ENCODE measurements around the gene SH2D3A.

SH2D3A gene

DNA sequence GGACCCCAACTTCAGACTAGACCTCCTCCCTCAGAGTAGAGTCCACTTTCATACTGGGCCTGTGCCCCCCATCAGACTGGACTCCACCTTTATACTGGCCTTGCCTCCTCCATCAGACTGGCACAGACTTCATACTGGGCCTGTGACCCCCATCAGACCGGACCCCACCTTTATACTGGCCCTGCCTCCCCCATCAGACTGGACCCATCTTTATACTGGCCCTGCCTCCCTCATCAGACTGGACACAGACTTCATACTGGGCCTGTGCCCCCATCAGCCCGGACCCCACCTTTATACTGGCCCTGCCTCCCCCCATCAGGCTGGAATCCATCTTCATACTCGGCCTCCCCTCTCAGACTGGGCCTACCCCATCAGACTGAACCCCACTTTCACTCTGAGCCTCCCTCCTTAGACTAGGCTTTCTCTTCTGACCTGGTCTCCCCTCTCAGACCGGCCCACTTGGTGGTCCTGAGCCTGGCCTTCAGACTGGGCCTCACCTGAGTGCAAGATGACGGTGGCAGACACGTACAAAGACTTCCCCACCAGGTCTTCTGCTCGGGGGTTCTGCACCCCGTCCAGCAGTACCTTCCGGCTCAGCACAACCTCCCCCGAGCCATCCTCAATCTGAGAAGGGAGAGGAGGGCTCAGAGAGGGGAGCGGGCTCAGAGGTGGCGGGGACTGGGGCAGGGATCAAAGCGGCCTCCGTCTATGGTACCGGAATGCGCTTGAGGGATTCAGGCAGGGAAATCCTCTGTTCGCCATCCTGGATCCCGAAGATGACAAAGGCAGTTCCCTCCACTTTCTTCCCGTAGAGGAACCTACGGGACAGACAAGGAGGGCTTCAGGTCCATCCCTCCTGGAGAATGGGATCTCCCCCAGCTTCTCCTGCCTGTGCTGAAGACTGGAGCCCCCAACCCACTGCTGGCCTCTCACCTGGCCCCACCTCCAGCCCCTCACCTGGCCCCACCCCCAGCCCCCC lies 54.3 kb downstream of the SH2D3A start:
- no peak for DNase-seq (ENCODE audit: low read depth)
- TF ChIP-seq, protein P1, sequence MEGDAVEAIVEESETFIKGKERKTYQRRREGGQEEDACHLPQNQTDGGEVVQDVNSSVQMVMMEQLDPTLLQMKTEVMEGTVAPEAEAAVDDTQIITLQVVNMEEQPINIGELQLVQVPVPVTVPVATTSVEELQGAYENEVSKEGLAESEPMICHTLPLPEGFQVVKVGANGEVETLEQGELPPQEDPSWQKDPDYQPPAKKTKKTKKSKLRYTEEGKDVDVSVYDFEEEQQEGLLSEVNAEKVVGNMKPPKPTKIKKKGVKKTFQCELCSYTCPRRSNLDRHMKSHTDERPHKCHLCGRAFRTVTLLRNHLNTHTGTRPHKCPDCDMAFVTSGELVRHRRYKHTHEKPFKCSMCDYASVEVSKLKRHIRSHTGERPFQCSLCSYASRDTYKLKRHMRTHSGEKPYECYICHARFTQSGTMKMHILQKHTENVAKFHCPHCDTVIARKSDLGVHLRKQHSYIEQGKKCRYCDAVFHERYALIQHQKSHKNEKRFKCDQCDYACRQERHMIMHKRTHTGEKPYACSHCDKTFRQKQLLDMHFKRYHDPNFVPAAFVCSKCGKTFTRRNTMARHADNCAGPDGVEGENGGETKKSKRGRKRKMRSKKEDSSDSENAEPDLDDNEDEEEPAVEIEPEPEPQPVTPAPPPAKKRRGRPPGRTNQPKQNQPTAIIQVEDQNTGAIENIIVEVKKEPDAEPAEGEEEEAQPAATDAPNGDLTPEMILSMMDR (IDR thresholded peaks at IDR 0.05; ENCODE audit: low read depth, low read length), result no peak
- TF ChIP-seq, protein P2, sequence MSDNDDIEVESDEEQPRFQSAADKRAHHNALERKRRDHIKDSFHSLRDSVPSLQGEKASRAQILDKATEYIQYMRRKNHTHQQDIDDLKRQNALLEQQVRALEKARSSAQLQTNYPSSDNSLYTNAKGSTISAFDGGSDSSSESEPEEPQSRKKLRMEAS (IDR thresholded peaks at IDR 0.05; ENCODE audit: low read depth, low read length), result no peak
- TF ChIP-seq MYC (IDR thresholded peaks at IDR 0.05; ENCODE audit: low read depth, low read length), result no peak
- no peak for TF ChIP-seq POLR2A (IDR thresholded peaks at IDR 0.05; ENCODE audit: extremely low read depth, insufficient read length)
- H3K4me3 ChIP-seq (ENCODE audit: low read depth, low read length), result no peak overlapping the region

DNA sequence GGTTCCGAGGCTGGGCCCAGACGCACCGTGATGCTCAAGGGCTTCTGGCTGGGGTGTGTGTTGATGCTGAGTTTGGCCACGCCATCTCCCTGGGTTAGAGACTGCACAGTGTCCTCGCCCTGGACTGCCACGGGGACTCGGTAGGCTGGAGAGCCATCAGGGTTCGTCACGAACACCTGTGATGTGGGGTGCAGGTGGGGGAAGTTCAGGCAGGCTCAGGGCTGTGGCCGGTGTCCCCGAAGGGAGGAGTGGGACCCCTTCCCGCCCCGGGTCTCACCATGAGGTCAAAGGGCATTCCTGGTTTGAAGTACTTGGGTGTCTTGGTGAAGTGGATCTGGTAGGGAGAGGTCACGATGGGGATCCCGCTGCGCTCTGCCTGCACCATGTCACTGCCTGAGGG lies 55.0 kb downstream of the SH2D3A start:
- DNase-seq (ENCODE audit: low read depth), result no peak
- no peak overlapping the region for H3K4me3 ChIP-seq (ENCODE audit: low read depth, low read length)
- TF ChIP-seq POLR2A (IDR thresholded peaks at IDR 0.05; ENCODE audit: extremely low read depth, insufficient read length) (no peak), MYC (IDR thresholded peaks at IDR 0.05; ENCODE audit: low read depth, low read length) (no peak)
- TF ChIP-seq, protein P2 (IDR thresholded peaks at IDR 0.05; ENCODE audit: low read depth, low read length), result no peak
- TF ChIP-seq, protein P1 (IDR thresholded peaks at IDR 0.05; ENCODE audit: low read depth, low read length), result no peak

DNA sequence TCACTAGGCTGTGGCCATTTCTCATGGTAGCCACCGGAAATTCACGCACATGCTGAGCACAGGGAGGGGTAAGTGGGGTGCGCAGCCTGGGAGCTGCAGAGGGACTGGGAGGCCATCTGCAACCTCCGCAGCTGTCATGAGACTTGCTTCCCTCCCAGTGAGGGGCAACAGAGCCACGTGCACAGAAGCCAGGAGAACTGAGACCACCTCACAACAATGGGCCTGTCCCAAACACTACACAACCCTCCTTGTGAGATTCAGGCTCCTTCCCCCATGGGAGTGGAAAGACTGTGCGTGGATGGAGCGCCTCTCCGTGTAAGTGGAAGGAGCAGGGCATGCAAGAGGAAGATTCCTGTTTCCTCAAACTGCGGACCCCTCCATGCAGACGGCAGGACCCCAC lies 55.6 kb downstream of the SH2D3A start:
- no peak overlapping the region for H3K4me3 ChIP-seq (ENCODE audit: low read depth, low read length)
- DNase-seq (ENCODE audit: low read depth), result no peak
- TF ChIP-seq, protein P1 (IDR thresholded peaks at IDR 0.05; ENCODE audit: low read depth, low read length), result no peak
- TF ChIP-seq MYC (IDR thresholded peaks at IDR 0.05; ENCODE audit: low read depth, low read length) (no peak), POLR2A (IDR thresholded peaks at IDR 0.05; ENCODE audit: extremely low read depth, insufficient read length) (no peak)
- TF ChIP-seq, protein P2 (IDR thresholded peaks at IDR 0.05; ENCODE audit: low read depth, low read length), result no peak

DNA sequence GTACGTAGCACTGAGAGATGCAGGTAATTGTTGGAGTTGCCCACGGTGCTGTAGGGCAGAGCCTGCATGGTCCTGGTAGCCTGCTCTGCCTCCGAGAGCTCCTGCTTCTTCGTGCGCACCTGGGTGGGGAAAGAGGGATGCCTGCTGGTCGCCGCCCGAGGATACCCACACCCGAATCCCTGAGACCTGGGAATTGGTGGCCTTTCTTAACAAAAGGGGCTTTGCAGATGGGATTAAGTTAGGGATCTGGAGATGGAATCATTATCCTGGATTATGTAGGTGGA lies 56.2 kb downstream of the SH2D3A start:
- no peak for DNase-seq (ENCODE audit: low read depth)
- TF ChIP-seq MYC (IDR thresholded peaks at IDR 0.05; ENCODE audit: low read depth, low read length), result no peak
- TF ChIP-seq, protein P1 (IDR thresholded peaks at IDR 0.05; ENCODE audit: low read depth, low read length), result no peak
- TF ChIP-seq POLR2A (IDR thresholded peaks at IDR 0.05; ENCODE audit: extremely low read depth, insufficient read length), result no peak
- TF ChIP-seq, protein P2 (IDR thresholded peaks at IDR 0.05; ENCODE audit: low read depth, low read length), result no peak
- H3K4me3 ChIP-seq (ENCODE audit: low read depth, low read length), result no peak overlapping the region

DNA sequence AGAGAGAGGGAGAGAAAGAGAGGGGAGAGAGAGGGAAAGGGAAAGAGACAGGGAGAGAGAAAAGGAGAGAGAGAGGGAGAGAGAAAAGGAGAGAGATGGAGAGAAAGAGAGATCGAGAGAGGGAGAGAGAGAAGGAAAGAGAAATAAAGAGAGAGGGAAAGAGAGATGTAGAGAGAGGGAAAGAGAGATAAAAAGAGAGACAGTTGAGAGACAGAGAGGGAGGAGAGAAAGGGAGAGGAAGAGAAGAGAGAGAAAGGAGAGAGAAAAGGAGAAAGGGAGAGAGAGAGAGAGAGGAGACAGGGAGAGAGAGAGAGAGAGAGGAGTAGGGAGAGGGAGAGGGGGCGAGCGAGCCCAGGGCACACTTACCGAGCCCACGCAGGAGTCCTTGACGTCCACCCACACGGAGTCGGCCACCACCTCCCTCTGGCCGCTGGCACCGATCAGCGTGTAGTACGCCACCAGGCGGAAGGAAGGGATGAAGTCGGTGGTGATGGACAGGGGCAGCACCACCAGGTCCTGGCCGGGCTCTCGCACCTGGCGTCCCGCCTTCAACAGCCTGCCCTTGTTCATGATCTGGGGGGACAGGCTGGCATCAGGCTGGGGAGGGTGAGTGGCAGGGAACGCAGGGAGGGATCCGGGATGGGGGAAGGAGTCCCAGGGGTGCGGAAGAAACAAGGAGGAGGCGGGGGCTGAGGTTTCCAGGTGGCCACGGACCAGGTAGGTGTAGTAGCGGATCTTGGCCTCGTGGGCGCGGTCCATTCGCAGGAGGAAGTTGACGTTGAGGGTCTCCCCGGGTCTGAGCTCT lies 56.8 kb downstream of the SH2D3A start:
- no peak overlapping the region for H3K4me3 ChIP-seq (ENCODE audit: low read depth, low read length)
- DNase-seq (ENCODE audit: low read depth), result no peak
- TF ChIP-seq, protein P2 (IDR thresholded peaks at IDR 0.05; ENCODE audit: low read depth, low read length), result no peak
- no peak for TF ChIP-seq POLR2A (IDR thresholded peaks at IDR 0.05; ENCODE audit: extremely low read depth, insufficient read length)
- TF ChIP-seq, protein P1 (IDR thresholded peaks at IDR 0.05; ENCODE audit: low read depth, low read length), result no peak
- TF ChIP-seq MYC (IDR thresholded peaks at IDR 0.05; ENCODE audit: low read depth, low read length), result no peak
